ENCODE measurements around the gene RCOR2.
A peak's percentile ranks its signal among the peaks of the same experiment; 100 is the strongest.
"Not testable (repeated sequence)": the region's sequence is repeated elsewhere in the genome, so short reads cannot be mapped to it uniquely, and the experiment has no call there.

The RCOR2 gene

GRCh38 chr11:63869171-63869591 lies 47.8 kb downstream of the RCOR2 start:
- no peak for DNase-seq (ENCODE audit: low read depth, low spot score)
- H3K4me3 ChIP-seq (ENCODE audit: low read depth, low read length): no peak overlapping the region

GRCh38 chr11:63868399-63869064 lies 48.4 kb downstream of the RCOR2 start:
- in situ Hi-C loops (cut with HindIII; ENCODE audit: low sequenced_read_pairs): no loop called here
- H3K4me3 ChIP-seq (ENCODE audit: low read depth, low read length): no peak overlapping the region
- no peak for DNase-seq (ENCODE audit: low read depth, low spot score)
- no peak for TF ChIP-seq CTCF (IDR thresholded peaks at IDR 0.05; ENCODE audit: low read depth, low read length)

More at GRCh38 chr11:63869171-63869591, 47.8 kb downstream of the RCOR2 start:
- in situ Hi-C loops (cut with HindIII; ENCODE audit: low sequenced_read_pairs): no loop called here
- no peak for TF ChIP-seq CTCF (IDR thresholded peaks at IDR 0.05; ENCODE audit: low read depth, low read length)

GRCh38 chr11:63867511-63867910 lies 49.5 kb downstream of the RCOR2 start:
- no peak for TF ChIP-seq CTCF (IDR thresholded peaks at IDR 0.05; ENCODE audit: low read depth, low read length)
- in situ Hi-C loops (cut with HindIII; ENCODE audit: low sequenced_read_pairs): no loop called here
- no peak for DNase-seq (ENCODE audit: low read depth, low spot score)
- no peak overlapping the region for H3K4me3 ChIP-seq (ENCODE audit: low read depth, low read length)

GRCh38 chr11:63866211-63866610 lies 50.8 kb downstream of the RCOR2 start:
- in situ Hi-C loops (cut with HindIII; ENCODE audit: low sequenced_read_pairs): no loop called here
- peak; percentile 54 for DNase-seq (ENCODE audit: low read depth, low spot score)
- H3K4me3 ChIP-seq (ENCODE audit: low read depth, low read length): no peak overlapping the region
- no peak for TF ChIP-seq CTCF (IDR thresholded peaks at IDR 0.05; ENCODE audit: low read depth, low read length)

GRCh38 chr11:63863620-63864019 lies 53.3 kb downstream of the RCOR2 start:
- in situ Hi-C loops (cut with HindIII; ENCODE audit: low sequenced_read_pairs): not testable (repeated sequence)

GRCh38 chr11:63862923-63863322 lies 54.0 kb downstream of the RCOR2 start:
- peak; percentile 26 for DNase-seq (ENCODE audit: low read depth, low spot score)
- no peak for TF ChIP-seq CTCF (IDR thresholded peaks at IDR 0.05; ENCODE audit: low read depth, low read length)
- in situ Hi-C loops (cut with HindIII; ENCODE audit: low sequenced_read_pairs): no loop called here
- H3K4me3 ChIP-seq (ENCODE audit: low read depth, low read length): no peak overlapping the region

More at GRCh38 chr11:63863620-63864019, 53.3 kb downstream of the RCOR2 start:
- not testable (repeated sequence) for H3K4me3 ChIP-seq (ENCODE audit: low read depth, low read length); DNase-seq (ENCODE audit: low read depth, low spot score)

All from astrocyte of the spinal cord (primary cell).